ENCODE measurements around the gene MFSD12.
"Not testable (repeated sequence)": the region's sequence is repeated elsewhere in the genome, so short reads cannot be mapped to it uniquely, and the experiment has no call there.

MFSD12 gene

DNA sequence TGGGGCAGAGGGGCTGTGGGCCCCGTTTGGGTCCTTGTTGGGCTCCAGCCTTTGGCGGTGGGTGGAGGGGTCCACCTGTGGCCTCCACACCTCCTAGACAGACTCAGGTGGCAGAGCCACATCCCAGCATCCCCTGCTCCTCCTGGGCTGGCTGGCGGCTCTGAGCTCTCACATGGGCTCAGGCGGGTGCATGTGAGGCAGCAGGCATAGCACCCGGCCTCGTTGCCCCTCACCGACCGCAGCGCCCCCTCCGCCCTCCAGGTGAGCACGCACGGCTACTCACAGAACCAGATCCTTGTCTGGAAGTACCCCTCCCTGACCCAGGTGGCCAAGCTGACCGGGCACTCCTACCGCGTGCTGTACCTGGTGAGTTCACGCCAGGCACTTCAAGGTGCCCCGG lies 24.4 kb downstream of the MFSD12 start:
- TF ChIP-seq CTCF (IDR thresholded peaks at IDR 0.05; ENCODE audit: control insufficient read depth, insufficient read depth, low read depth, low read length, missing control alignments), result no peak
- no peak overlapping the region for H3K4me3 ChIP-seq (ENCODE audit: control insufficient read depth, low read depth, low read length)
- DNase-seq (ENCODE audit: low read depth), result no peak

DNA sequence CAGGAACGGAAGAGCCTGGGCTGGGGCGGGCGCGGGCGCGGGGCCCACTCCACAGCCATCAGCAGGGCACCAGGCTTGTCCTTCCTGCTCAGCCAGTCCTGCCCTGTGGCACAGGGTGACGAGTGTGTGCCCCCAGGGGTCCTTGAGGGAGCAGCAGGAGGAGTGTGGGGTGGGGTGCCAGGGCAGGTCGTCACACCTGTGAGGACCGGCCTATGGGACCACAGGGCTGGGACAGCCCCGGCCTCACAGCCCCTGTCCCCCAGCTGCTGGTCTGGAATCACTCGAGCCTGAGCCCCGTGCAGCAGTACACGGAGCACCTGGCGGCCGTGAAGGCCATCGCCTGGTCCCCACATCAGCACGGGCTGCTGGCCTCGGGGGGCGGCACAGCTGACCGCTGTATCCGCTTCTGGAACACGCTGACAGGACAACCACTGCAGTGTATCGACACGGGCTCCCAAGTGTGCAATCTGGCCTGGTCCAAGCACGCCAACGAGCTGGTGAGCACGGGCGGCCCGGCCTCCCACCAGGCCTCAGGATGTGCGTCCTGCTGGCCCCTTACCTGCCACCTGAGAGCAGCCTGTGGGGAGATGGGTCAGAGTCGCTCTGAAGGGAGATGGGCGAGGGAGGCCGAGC lies 25.1 kb downstream of the MFSD12 start:
- TF ChIP-seq CTCF (IDR thresholded peaks at IDR 0.05; ENCODE audit: control insufficient read depth, insufficient read depth, low read depth, low read length, missing control alignments), result no peak
- DNase-seq (ENCODE audit: low read depth), result no peak
- H3K4me3 ChIP-seq (ENCODE audit: control insufficient read depth, low read depth, low read length), result no peak overlapping the region

GRCh38 chr19:3531716-3532115 lies 25.7 kb downstream of the MFSD12 start:
- no peak for TF ChIP-seq CTCF (IDR thresholded peaks at IDR 0.05; ENCODE audit: control insufficient read depth, insufficient read depth, low read depth, low read length, missing control alignments)
- no peak for DNase-seq (ENCODE audit: low read depth)
- no peak overlapping the region for H3K4me3 ChIP-seq (ENCODE audit: control insufficient read depth, low read depth, low read length)

DNA sequence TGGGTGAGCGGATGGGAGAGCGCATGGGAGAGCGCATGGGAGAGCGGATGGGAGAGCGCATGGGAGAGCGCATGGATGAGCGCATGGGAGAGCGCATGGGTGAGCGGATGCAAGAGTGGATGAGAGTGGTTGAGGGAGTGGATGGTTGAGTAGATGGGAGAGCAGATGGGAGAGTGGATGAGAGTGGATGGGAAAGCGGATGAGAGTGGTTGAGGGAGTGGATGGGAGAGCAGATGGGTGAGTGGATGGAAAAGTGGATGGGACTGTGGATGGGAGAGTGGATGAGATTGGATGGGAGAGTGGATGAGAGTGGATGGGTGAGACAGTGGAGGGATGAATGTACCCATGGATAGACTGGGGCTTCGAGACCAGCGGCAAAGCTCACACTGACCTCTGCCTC lies 27.0 kb downstream of the MFSD12 start:
- DNase-seq (ENCODE audit: low read depth), result no peak
- no peak overlapping the region for H3K4me3 ChIP-seq (ENCODE audit: control insufficient read depth, low read depth, low read length)
- TF ChIP-seq CTCF (IDR thresholded peaks at IDR 0.05; ENCODE audit: control insufficient read depth, insufficient read depth, low read depth, low read length, missing control alignments), result no peak

DNA sequence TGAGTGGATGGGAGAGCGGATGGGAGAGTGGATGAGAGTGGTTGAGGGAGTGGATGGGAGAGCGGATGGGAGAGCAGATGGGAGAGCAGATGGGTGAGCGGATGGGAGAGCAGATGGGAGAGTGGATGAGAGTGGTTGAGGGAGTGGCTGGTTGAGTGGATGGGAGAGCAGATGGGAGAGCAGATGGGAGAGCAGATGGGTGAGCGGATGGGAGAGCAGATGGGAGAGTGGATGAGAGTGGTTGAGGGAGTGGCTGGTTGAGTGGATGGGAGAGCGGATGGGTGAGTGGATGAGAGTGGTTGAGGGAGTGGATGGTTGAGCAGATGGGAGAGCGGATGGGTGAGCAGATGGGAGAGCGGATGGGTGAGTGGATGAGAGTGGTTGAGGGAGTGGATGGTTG lies 28.1 kb downstream of the MFSD12 start:
- DNase-seq (ENCODE audit: low read depth); H3K4me3 ChIP-seq (ENCODE audit: control insufficient read depth, low read depth, low read length): not testable (repeated sequence)

GRCh38 chr19:3528539-3529211 lies 28.7 kb downstream of the MFSD12 start:
- H3K4me3 ChIP-seq (ENCODE audit: control insufficient read depth, low read depth, low read length), result no peak overlapping the region
- no peak for DNase-seq (ENCODE audit: low read depth)
- no peak for TF ChIP-seq CTCF (IDR thresholded peaks at IDR 0.05; ENCODE audit: control insufficient read depth, insufficient read depth, low read depth, low read length, missing control alignments)

DNA sequence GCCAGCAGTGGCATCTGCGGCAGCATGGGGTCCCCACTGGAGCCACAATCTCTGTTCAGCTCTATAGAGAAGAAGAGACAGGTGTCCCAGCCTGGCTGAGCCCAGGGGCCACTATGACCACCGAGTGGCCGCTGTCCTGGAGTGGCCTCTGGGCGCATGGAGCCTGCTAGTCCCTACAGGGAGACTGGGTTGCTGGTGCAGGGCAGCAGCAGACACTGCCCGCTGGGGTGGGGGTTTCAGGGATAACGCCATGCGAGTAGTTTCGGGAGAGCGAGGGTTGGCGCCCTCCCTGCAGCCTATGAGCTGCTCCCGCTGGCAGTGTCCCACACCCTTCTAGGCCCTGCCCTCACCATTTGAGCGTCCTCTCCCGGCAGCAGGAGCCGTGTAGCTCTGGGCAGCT lies 29.3 kb downstream of the MFSD12 start:
- no peak for TF ChIP-seq CTCF (IDR thresholded peaks at IDR 0.05; ENCODE audit: control insufficient read depth, insufficient read depth, low read depth, low read length, missing control alignments)
- no peak for DNase-seq (ENCODE audit: low read depth)
- H3K4me3 ChIP-seq (ENCODE audit: control insufficient read depth, low read depth, low read length), result no peak overlapping the region

Measured in AG09309 (cell line).